Stimulated activated naive CD4-positive, alpha-beta T cell (primary cell): ENCODE results near the gene CEP68.
"Not testable (repeated sequence)": the region's sequence is repeated elsewhere in the genome, so short reads cannot be mapped to it uniquely, and the experiment has no call there.

Experiments
- DNase-seq, 6 experiments: peaks; one replicate each; lab custom pipeline; 2025; lab: John Stamatoyannopoulos, UW

The CEP68 gene

GRCh38 chr2:65031341-65032018 lies 24.7 kb upstream of the CEP68 start:
- peak in 3 of 6 experiments; percentile 6 to 47 (median 14) for DNase-seq

- no peak for DNase-seq
These were observed 23.9 kb upstream of the CEP68 start for GRCh38 chr2:65032019-65032975.

- peak in 1 of 6 experiments; percentile 19 for DNase-seq
These were observed 23.0 kb upstream of the CEP68 start for GRCh38 chr2:65033178-65033577.

GRCh38 chr2:65033667-65034066 lies 22.5 kb upstream of the CEP68 start:
- DNase-seq = not testable (repeated sequence)

GRCh38 chr2:65035351-65035943 lies 20.8 kb upstream of the CEP68 start:
- DNase-seq = no peak

GRCh38 chr2:65037178-65037577 lies 19.0 kb upstream of the CEP68 start:
- no peak for DNase-seq

GRCh38 chr2:65039640-65040039 lies 16.6 kb upstream of the CEP68 start:
- no peak for DNase-seq

GRCh38 chr2:65040400-65041261 lies 15.6 kb upstream of the CEP68 start:
- peak; percentile 38 to 82 (median 62) for DNase-seq

GRCh38 chr2:65043001-65043400 lies 13.2 kb upstream of the CEP68 start:
- no peak for DNase-seq

- no peak for DNase-seq
These were observed 12.0 kb upstream of the CEP68 start for GRCh38 chr2:65044097-65044735.

- DNase-seq = no peak
These were observed 10.6 kb upstream of the CEP68 start for GRCh38 chr2:65045651-65046050.

- DNase-seq = no peak
These were observed 9.4 kb upstream of the CEP68 start for GRCh38 chr2:65046633-65047407.

- DNase-seq = no peak
These were observed 7.1 kb upstream of the CEP68 start for GRCh38 chr2:65049010-65049639.

- DNase-seq = no peak
These were observed 5.3 kb upstream of the CEP68 start for GRCh38 chr2:65050931-65051330.

GRCh38 chr2:65053199-65053598 lies 3.0 kb upstream of the CEP68 start:
- peak in 3 of 6 experiments; percentile 18 to 48 (median 35) for DNase-seq

- DNase-seq = no peak
These were observed 1.3 kb upstream of the CEP68 start for GRCh38 chr2:65054749-65055421.

GRCh38 chr2:65055422-65056214 lies 598 bp upstream of the CEP68 start:
- DNase-seq = peak in 5 of 6 experiments; percentile 66 to 85 (median 79)

- DNase-seq = peak in 1 of 6 experiments; percentile 66
These were observed 799 bp downstream of the CEP68 start for GRCh38 chr2:65057054-65057375.
